ENCODE results near the gene GINS1. TPM values are rescaled to one million over a fixed set of nuclear protein-coding genes. Genes with fewer than 3 reads are reported as not detected.

GINS1 gene
- total and polyA plus RNA-seq, 2 of the 13 experiments (the other 11 are each of a cell fraction or from before 2014, with no cell fraction given), result 14.6 to 59.9 TPM

DNA sequence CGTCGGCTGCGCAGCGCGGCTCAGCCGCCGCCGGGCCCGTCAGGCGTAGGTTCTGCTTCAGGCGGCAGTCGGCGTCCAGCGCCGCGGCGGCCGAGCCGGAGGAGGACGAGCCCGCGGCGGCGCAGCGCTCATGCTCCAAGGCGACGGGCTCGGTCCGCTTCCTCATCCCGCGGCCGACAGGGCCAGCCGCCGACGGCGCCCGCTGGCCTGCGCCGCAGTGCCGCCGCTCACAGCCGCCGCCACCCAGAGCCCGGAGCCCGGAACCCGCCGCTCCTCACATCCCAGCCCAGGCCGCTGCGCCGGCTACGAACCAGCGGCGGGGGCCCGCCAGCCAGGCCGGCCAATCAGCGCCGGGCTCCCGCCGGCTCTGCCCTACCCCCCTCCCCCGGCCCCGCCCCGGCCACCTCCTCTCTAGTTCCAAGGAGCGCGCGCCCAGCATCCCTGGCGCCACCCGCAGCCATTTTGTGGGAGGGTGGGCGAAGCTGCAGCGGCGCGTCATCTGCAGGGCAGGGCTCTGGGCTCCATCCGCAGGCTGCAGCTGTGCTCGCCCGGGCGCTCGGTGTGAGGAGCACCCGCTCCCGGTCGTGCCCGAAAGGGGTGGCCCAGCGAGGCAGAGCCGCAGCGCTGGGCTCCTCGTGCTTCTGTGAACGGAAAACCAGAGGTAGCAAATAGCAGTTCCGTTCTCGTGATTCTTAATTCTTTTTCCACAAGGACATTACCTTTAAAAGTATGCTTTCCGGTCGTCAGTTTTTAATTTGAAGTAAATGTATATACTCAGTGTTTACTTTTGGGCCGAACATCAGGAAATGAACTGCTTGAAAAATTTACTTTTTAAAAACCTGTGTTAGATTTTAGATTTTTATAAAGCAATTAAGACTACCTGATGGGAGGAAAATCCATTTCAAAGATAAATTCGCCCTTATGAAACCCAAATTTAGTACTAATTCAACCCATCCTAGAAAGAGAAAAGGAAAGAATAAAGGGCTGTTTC lies 16.6 kb upstream of the GINS1 start, which contains the start of gene ABHD12 (continued):
- peak; percentile 82 for TF ChIP-seq THAP9 (CRISPR knock-in tag; IDR thresholded peaks at IDR 0.05; ENCODE audit: borderline replicate concordance)
- TF ChIP-seq TCF7 (IDR thresholded peaks at IDR 0.05; ENCODE audit: low read depth), result no peak
- no peak for TF ChIP-seq HDAC6 (IDR thresholded peaks at IDR 0.05; ENCODE audit: low read depth, low read length)
- peak; percentile 93 for TF ChIP-seq ZNF331 (CRISPR knock-in tag; IDR thresholded peaks at IDR 0.05)
- no peak for TF ChIP-seq ZNF703 (CRISPR knock-in tag; IDR thresholded peaks at IDR 0.05; ENCODE audit: borderline replicate concordance)
- peak; percentile 91 for TF ChIP-seq ZZZ3 (CRISPR knock-in tag; IDR thresholded peaks at IDR 0.05; ENCODE audit: borderline replicate concordance)
- TF ChIP-seq, protein P1, sequence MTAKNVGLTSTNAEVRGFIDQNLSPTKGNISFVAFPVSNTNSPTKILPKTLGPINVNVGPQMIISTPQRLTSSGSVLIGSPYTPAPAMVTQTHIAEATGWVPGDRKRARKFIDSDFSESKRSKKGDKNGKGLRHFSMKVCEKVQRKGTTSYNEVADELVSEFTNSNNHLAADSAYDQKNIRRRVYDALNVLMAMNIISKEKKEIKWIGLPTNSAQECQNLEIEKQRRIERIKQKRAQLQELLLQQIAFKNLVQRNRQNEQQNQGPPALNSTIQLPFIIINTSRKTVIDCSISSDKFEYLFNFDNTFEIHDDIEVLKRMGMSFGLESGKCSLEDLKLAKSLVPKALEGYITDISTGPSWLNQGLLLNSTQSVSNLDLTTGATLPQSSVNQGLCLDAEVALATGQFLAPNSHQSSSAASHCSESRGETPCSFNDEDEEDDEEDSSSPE (CRISPR knock-in tag; IDR thresholded peaks at IDR 0.05), result peak; percentile 87
- 0 out of 2 replicates have a peak, but pooled peaks have one; percentile 27 for TF ChIP-seq DPF2 (CRISPR knock-in tag; IDR thresholded peaks at IDR 0.05; ENCODE audit: borderline replicate concordance, low read depth)
- TF ChIP-seq SIN3A (IDR thresholded peaks at IDR 0.05; ENCODE audit: borderline replicate concordance, low read depth, low read length), result peak; percentile 74; the same call in 1 of the 2 replicates
- TF ChIP-seq RERE (CRISPR knock-in tag; IDR thresholded peaks at IDR 0.05; ENCODE audit: low read depth), result peak; percentile 60; the same call in 1 of the 2 replicates
- TF ChIP-seq ZNF143 (CRISPR knock-in tag; IDR thresholded peaks at IDR 0.05), result peak; percentile 87
- peak; percentile 85 for TF ChIP-seq ASH2L (IDR thresholded peaks at IDR 0.05; ENCODE audit: insufficient read length, low read depth, low read length)
- peak; percentile 63; the same call in 1 of the 2 replicates for TF ChIP-seq ZNF790 (CRISPR knock-in tag; IDR thresholded peaks at IDR 0.05; ENCODE audit: borderline replicate concordance)
- TF ChIP-seq, protein P2, sequence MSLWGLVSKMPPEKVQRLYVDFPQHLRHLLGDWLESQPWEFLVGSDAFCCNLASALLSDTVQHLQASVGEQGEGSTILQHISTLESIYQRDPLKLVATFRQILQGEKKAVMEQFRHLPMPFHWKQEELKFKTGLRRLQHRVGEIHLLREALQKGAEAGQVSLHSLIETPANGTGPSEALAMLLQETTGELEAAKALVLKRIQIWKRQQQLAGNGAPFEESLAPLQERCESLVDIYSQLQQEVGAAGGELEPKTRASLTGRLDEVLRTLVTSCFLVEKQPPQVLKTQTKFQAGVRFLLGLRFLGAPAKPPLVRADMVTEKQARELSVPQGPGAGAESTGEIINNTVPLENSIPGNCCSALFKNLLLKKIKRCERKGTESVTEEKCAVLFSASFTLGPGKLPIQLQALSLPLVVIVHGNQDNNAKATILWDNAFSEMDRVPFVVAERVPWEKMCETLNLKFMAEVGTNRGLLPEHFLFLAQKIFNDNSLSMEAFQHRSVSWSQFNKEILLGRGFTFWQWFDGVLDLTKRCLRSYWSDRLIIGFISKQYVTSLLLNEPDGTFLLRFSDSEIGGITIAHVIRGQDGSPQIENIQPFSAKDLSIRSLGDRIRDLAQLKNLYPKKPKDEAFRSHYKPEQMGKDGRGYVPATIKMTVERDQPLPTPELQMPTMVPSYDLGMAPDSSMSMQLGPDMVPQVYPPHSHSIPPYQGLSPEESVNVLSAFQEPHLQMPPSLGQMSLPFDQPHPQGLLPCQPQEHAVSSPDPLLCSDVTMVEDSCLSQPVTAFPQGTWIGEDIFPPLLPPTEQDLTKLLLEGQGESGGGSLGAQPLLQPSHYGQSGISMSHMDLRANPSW (CRISPR knock-in tag; IDR thresholded peaks at IDR 0.05; ENCODE audit: borderline replicate concordance), result 0 out of 2 replicates have a peak, but pooled peaks have one; percentile 38

Data from HepG2 (cell line).